Measurements from ENCODE around the gene SCLT1. TPM values are rescaled to one million over a fixed set of nuclear protein-coding genes. Genes with fewer than 3 reads are reported as not detected.
"Not testable (repeated sequence)": the region's sequence is repeated elsewhere in the genome, so short reads cannot be mapped to it uniquely, and the experiment has no call there.

Gene SCLT1
- total RNA-seq, 8 experiments from 2014 or later: 10.3 to 42.7 (median 17.4) TPM

DNA sequence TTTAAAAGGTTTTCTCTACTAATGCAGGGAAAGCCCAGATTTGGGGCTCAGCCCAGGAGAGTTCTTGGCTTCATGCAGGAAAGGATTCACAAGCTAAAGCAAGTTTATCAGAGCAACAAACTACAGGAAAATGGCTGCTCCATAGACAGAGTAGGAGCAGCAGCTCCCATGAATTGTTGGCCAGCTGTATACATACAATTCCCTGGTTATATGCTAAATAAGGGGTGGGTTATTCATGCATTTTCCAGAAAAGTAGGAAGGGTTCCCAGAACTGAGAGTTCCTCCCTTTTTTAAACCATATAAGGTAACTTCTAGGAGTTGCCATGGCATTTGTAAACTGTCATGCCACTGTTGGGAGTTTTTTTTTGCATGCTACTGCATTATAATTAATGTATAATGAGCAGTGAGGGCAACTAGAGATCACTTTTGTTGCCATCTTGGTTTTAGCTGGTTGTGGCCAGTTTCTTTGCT lies 5.2 kb upstream of the SCLT1 start:
- ATAC-seq (replicated peaks in 6 of 8): peak; percentile 61 to 76 (median 68)
- in situ Hi-C loops (cut with MboI; ENCODE audit: low pct_unique_long_range_greater_than_20kb in 2 of 9, low sequenced_read_pairs in 9 of 9, unreplicated experiment in 9 of 9): no loop called here
- Histone ChIP-seq H3K27ac (no peak overlapping the region), H3K4me1 (replicated peaks in 1 of 2) (peaks cover 0 to 7% of the 10 kb centered on the region in 2 donors), H3K4me3 (no peak overlapping the region)

DNA sequence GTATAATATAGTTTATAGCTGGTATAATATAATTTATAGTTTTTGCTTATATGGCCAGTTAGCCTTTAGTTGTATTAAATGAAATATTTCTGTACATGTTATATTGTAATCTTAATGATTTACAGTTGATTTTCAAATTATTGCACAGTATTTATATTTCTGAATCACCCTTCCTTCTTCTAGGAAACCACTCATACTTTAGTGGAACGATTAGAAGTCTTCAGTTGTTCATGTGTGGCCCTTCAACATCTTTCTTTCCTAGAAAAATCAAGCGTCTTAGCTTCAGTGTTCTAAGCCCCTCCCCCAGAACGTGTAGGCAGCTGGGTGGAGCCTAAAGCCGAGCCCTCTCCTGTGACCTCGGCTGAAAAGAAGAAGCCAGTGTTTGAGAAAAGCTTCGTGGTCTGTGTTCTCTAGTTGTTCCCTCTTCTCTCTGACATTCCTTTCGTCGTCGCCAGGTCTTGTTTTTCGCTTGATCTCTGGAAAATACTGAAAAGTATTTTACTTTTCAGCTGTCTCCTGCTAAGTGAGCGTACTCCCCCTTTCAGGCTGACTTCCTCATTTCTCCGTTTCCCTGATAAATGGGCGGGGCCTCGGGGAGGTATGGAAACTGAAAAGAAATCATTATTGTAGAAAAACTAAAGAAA lies 2.6 kb upstream of the SCLT1 start, which contains the start of gene C4orf33:
Gene C4orf33, plus strand, starts transcription at position 342 of the 644 bp plus-strand sequence. CDS start 6,459 bp downstream, outside the sequence.
- in situ Hi-C loops (cut with MboI; ENCODE audit: low pct_unique_long_range_greater_than_20kb in 2 of 9, low sequenced_read_pairs in 9 of 9, unreplicated experiment in 9 of 9): no loop called here
- Histone ChIP-seq H3K4me1 (replicated peaks in 1 of 2) (peaks cover 3 to 15% of the 10 kb centered on the region in 2 donors), H3K4me3 (peak within 1 kb of the TSS; percentile 33 to 50 (median 43)), H3K27ac (peak within 1 kb of the TSS in 1 of 2 donors; percentile 28)
- ATAC-seq (replicated peaks in 6 of 8): peak in 4 of 8 experiments; percentile 8 to 19 (median 10)
- 0 to 20% (median 2%) methylated on average over 1 to 14 of the region's 14 CpGs for WGBS, 10 experiments

DNA sequence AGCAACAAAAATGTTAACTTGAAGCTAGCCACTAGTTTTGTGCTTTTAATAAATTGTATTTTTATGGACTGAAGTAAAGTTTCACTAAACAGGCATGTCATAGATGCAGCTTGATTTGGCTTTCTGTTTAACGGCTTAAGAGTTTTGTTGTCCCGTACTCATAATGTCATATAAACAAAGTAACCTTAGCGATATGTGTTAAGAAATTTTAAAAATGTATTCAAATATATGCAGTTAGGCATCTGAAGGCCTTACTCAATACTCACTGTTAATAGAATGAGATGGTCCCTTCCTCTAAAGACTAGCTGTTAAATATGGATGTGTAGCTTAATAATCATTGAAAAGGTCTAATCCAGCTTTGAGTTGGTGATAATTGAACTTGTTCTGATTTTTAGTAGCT lies 1.0 kb upstream of the SCLT1 start:
- Histone ChIP-seq H3K27ac (no peak overlapping the region), H3K4me3 (peak overlapping the region; percentile 58 to 92 (median 81)), H3K4me1 (replicated peaks in 1 of 2) (peaks cover 3 to 25% of the 10 kb centered on the region in 2 donors)
- 54 to 97% (median 82%) methylated on average over 1 to 3 of the region's 3 CpGs; no CpG with 5 or more reads in 2 of the 10 experiments for whole genome bisulfite sequencing, 10 experiments
- no peak for ATAC-seq (replicated peaks in 6 of 8)
- in situ Hi-C loops (cut with MboI; ENCODE audit: low pct_unique_long_range_greater_than_20kb in 2 of 9, low sequenced_read_pairs in 9 of 9, unreplicated experiment in 9 of 9): no loop called here

DNA sequence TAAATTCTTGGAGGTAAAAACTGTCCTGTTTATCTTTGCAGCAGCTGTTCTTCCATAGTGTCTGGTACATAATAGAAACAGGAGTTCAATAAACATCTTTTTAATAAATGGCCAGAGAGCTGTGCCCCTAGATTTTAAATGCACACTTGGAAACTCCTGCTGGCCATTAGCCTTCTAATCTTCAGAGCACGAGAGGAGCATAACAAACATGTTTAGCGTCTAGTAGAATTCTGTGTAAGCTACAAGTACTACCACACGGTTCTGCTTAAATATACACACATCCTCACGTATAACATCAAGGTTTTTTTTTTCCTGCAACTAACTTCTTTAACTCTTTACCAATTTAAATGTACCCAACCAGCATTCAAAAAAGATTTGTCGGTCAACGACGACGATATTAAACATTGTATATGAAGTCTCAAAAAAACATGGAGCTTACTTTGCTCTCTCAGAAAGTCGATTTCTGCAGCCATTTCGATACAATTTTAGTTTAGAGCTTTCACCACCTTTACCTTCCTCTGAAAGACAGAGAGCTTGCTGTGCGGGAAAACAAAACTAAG lies 628 bp downstream of the SCLT1 start:
- H3K27ac ChIP-seq: peak overlapping the region; percentile 69 to 79
- in situ Hi-C loops (cut with MboI; ENCODE audit: low pct_unique_long_range_greater_than_20kb in 2 of 9, low sequenced_read_pairs in 9 of 9, unreplicated experiment in 9 of 9): no loop called here
- peaks cover 3 to 25% of the 10 kb centered on the region in 2 donors for H3K4me1 ChIP-seq (replicated peaks in 1 of 2)
- 0 to 1% (median 0%) methylated on average over 2 to 11 of the region's 11 CpGs for WGBS, 10 experiments
- ATAC-seq (replicated peaks in 6 of 8): no peak
- peak overlapping the region; percentile 58 to 92 (median 81) for H3K4me3 ChIP-seq

DNA sequence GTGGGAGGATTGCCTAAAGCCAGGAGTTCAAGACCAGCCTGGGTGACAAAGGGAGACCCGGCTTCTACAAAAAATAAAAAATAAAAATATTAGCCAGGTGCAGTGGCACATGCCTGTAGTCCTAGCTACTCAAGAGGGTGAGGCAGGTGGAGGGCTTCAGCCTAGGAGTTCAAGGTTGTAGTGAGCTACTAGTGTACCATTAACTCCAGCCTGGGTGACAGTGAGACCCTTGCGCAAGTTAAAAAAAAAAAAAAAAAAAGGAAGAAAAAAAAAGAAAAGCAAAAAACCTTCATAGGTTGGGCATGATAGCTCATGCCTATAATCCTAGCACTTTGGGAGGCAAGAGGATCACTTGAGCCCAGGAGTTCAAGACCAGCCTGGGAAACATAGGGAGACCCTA lies 5.8 kb downstream of the SCLT1 start:
- no peak overlapping the region for H3K4me3 ChIP-seq
- 95 to 100% (median 100%) methylated on average over 1 to 2 of the region's 2 CpGs for WGBS, 10 experiments
- H3K4me1 ChIP-seq (replicated peaks in 1 of 2): peaks cover 3 to 18% of the 10 kb centered on the region in 2 donors
- no peak for ATAC-seq (replicated peaks in 6 of 8)
- no peak overlapping the region for H3K27ac ChIP-seq
- in situ Hi-C loops (cut with MboI; ENCODE audit: low pct_unique_long_range_greater_than_20kb in 2 of 9, low sequenced_read_pairs in 9 of 9, unreplicated experiment in 9 of 9): no loop called here

DNA sequence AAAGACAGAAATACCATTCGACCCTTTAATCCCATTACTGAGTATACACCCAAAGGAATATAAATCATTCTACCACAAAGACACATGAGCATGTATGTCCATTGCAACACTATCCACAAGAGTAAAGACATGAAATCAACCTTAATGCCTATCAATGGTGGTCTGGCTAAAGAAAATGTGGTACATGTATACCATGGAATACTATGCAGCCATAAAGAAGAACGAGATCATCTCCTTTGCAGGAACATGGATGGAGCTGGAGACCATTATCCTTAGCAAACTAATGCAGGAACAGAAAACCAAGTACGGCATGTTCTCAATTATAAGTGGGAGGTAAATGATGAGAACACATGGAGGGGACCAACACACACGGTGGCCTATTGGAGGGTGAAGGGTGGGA lies 7.9 kb downstream of the SCLT1 start:
- 67 to 100% (median 97%) methylated on average over 1 to 3 of the region's 4 CpGs; no CpG with 5 or more reads in 1 of the 10 experiments for WGBS, 10 experiments
- Histone ChIP-seq H3K4me1 (replicated peaks in 1 of 2) (peaks cover 0 to 6% of the 10 kb centered on the region in 2 donors), H3K4me3 (no peak overlapping the region), H3K27ac (no peak overlapping the region)
- in situ Hi-C loops (cut with MboI; ENCODE audit: low pct_unique_long_range_greater_than_20kb in 2 of 9, low sequenced_read_pairs in 9 of 9, unreplicated experiment in 9 of 9): no loop called here
- ATAC-seq (replicated peaks in 6 of 8): no peak

DNA sequence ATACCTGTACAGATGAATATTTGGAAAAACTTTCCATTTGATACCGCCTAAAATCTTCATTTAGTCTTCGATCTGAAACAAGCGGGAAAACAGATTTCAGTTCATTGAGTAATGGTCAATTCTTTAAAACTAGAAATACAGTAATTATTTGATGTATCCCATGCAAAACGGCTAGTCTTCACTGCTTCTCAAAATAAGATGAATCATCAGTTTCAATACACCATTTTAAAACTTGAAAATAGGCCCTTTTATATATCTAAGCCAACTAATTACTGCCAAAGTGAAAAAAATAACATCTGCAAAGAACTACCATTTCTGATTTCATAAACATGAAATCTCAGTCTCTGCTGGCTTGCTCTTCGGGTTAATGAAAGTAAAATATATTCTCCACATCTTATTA lies 11.0 kb downstream of the SCLT1 start:
- H3K4me3 ChIP-seq: no peak overlapping the region
- 94 to 100% (median 97%) methylated on average over 4 to 5 of the region's 5 CpGs for WGBS, 10 experiments
- in situ Hi-C loops (cut with MboI; ENCODE audit: low pct_unique_long_range_greater_than_20kb in 2 of 9, low sequenced_read_pairs in 9 of 9, unreplicated experiment in 9 of 9): no loop called here
- no peak for ATAC-seq (replicated peaks in 6 of 8)
- H3K27ac ChIP-seq: no peak overlapping the region
- no peaks in the 10 kb centered on the region for H3K4me1 ChIP-seq (replicated peaks in 1 of 2)

DNA sequence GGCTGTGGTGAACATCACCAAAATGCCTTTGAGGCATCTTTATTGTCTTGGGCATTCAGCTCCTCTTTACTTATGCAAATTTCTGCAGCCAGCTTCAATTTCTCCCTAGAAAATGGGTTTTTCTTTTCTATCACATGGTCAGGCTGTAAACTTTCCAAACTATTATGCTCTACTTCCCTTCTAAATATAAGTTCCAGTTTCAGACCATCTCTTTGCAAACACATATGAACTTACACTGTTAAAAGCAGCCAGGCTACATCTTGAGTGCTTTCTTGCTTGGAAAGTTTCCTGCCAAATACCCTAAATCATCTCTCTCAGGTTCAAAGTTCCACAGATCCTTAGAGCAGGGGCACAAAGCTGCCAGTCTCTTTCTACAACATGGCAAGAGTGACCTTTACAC lies 13.2 kb downstream of the SCLT1 start:
- no peak overlapping the region for H3K27ac ChIP-seq
- H3K4me1 ChIP-seq (replicated peaks in 1 of 2): no peaks in the 10 kb centered on the region
- in situ Hi-C loops (cut with MboI; ENCODE audit: low pct_unique_long_range_greater_than_20kb in 2 of 9, low sequenced_read_pairs in 9 of 9, unreplicated experiment in 9 of 9): no loop called here
- no peak overlapping the region for H3K4me3 ChIP-seq
- ATAC-seq (replicated peaks in 6 of 8): no peak

DNA sequence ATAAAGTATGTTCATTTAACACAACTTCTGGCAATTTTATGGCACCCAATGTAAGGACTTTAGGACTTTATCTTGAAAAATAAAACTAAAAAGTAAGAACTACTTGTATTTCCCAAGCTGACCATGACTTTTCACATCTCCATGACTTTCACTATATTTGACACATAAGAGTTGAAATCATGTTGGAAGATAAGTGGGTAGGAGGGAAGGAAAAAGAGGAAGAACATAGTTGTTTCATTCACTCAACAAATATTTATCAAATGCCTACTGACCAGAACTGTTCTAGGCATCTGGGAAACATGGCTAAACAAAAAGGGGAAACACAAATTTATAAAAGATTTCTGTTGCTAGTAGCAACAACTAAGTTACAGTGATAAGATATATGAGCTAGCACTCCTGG lies 16.0 kb downstream of the SCLT1 start:
- in situ Hi-C loops (cut with MboI; ENCODE audit: low pct_unique_long_range_greater_than_20kb in 2 of 9, low sequenced_read_pairs in 9 of 9, unreplicated experiment in 9 of 9): no loop called here
- no peak for ATAC-seq (replicated peaks in 6 of 8)
- H3K4me3 ChIP-seq: no peak overlapping the region
- H3K27ac ChIP-seq: no peak overlapping the region
- H3K4me1 ChIP-seq (replicated peaks in 1 of 2): no peaks in the 10 kb centered on the region

DNA sequence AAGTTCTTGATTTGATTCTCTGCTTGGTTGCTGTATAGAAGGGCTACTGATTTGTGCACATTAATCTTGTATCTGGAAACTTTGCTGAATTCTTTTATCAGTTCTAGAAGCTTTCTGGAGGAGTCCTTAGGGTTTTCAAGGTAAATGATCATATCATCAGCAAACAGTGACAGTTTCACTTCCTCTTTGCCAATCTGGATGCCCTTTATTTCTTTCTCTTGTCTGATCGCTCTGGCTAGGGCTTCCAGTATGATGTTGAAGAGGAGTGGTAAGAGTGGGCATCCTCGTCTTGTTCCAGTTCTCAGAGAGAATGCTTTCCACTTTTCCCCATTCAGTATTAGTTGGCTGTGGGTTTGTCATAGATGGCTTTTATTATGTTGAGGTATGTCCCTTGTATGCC lies 23.8 kb downstream of the SCLT1 start:
- ATAC-seq (replicated peaks in 6 of 8); in situ Hi-C loops (cut with MboI; ENCODE audit: low pct_unique_long_range_greater_than_20kb in 2 of 9, low sequenced_read_pairs in 9 of 9, unreplicated experiment in 9 of 9); H3K4me3 ChIP-seq; H3K27ac ChIP-seq; H3K4me1 ChIP-seq (replicated peaks in 1 of 2): not testable (repeated sequence)
- WGBS, 10 experiments: 79 to 100% (median 94%) methylated on average over 1 to 2 of the region's 2 CpGs; no CpG with 5 or more reads in 1 of the 10 experiments

DNA sequence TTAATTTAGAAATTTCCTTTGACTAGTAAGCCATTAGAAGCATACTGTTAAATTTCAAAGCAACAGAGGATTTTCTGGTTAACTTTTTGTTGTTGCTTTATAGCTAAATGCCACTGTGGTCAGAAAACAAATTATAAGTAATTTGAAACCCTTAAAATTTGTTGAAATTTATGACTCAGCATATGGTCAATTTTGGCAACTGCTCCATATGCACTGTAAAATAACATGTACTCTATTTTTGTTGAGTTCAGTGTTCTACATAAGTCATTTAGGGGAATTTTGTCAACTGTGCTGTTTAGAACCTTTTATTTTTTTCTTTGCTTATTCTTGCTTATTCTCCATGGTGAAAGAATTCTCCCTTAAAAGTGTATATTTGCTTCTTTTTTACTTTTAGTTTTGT lies 28.6 kb downstream of the SCLT1 start:
- Histone ChIP-seq H3K4me1 (replicated peaks in 1 of 2) (no peaks in the 10 kb centered on the region), H3K27ac (no peak overlapping the region), H3K4me3 (no peak overlapping the region)
- peak in 1 of 8 experiments; percentile 69 for ATAC-seq (replicated peaks in 6 of 8)
- in situ Hi-C loops (cut with MboI; ENCODE audit: low pct_unique_long_range_greater_than_20kb in 2 of 9, low sequenced_read_pairs in 9 of 9, unreplicated experiment in 9 of 9): no loop called here

DNA sequence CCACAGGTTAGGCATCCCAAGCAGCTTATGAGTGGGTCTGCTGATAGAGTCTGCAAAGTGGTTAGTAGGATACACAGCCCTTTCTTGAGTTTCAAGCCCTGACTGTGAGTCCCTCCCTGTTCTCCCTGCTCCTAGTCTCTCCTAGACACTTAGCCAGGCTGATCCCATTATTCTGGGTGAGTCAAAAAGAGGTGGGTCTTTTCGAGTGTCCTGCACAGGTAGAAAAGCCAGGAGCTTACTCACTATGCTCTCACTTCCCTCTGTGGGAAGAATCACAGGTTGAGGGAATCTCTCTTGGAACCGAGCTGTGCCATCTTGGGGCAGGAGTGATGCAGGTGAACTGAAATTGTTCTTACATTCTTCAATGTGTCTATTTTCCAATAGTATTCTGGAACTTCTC lies 29.7 kb downstream of the SCLT1 start:
- Histone ChIP-seq H3K4me3 (no peak overlapping the region), H3K27ac (no peak overlapping the region), H3K4me1 (replicated peaks in 1 of 2) (no peaks in the 10 kb centered on the region)
- in situ Hi-C loops (cut with MboI; ENCODE audit: low pct_unique_long_range_greater_than_20kb in 2 of 9, low sequenced_read_pairs in 9 of 9, unreplicated experiment in 9 of 9): no loop called here
- 80 to 100% (median 88%) methylated on average over 1 to 2 of the region's 2 CpGs; no CpG with 5 or more reads in 5 of the 10 experiments for WGBS, 10 experiments
- no peak for ATAC-seq (replicated peaks in 6 of 8)

DNA sequence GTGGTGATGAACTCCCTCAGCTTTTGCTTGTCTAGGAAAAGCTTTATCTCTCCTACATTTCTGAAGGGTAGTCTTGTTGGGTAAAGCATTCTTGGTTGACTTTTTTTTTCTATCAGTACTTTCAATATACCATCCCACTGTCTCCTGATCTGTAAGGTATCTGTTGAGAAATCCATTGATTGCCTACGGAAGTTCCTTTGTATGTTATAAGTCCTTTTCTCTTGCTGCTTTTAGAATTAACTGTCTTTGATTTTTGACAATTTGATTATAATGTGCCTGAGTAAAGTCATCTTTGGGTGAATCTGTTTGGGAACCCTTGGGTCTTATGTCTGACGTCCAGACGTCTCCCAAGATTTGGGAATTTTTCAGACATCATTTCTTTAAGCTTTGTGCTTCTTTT lies 30.8 kb downstream of the SCLT1 start:
- H3K4me3 ChIP-seq: no peak overlapping the region
- 70 to 100% (median 94%) methylated on average over 1 to 3 of the region's 3 CpGs for WGBS, 10 experiments
- no peaks in the 10 kb centered on the region for H3K4me1 ChIP-seq (replicated peaks in 1 of 2)

DNA sequence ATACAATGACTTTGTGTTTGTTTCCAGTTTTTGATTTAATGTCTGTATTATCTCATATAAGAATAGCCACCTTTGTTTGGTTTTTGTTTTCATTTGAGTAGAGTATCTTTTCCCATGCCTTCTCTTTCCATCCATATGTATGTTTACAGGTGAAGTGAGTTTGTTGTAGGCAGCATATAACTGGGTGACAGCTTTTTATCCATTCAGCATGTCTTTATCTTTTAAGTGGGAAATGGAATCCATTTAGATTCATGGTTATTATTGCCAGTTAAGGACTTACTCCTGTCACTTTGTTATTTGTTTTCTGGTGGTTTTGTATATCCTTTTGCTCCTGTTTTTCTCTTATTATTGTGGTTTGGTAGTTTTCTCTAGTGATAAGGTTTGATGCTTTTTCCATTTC lies 34.3 kb downstream of the SCLT1 start:
- Histone ChIP-seq H3K27ac (no peak overlapping the region), H3K4me3 (no peak overlapping the region), H3K4me1 (replicated peaks in 1 of 2) (no peaks in the 10 kb centered on the region)
- no peak for ATAC-seq (replicated peaks in 6 of 8)
- in situ Hi-C loops (cut with MboI; ENCODE audit: low pct_unique_long_range_greater_than_20kb in 2 of 9, low sequenced_read_pairs in 9 of 9, unreplicated experiment in 9 of 9): no loop called here

More for the DNA sequence above, 30.8 kb downstream of the SCLT1 start:
- no peak overlapping the region for H3K27ac ChIP-seq
- no peak for ATAC-seq (replicated peaks in 6 of 8)
- in situ Hi-C loops (cut with MboI; ENCODE audit: low pct_unique_long_range_greater_than_20kb in 2 of 9, low sequenced_read_pairs in 9 of 9, unreplicated experiment in 9 of 9): no loop called here
